Dorsolateral prefrontal cortex (tissue), 118 donors: ENCODE data around the gene HPX. TPM values are rescaled to one million over a fixed set of nuclear protein-coding genes. Genes with fewer than 3 reads are reported as not detected.

Source experiments
- total RNA-seq, 120 experiments: library from RNA; stranded (reverse); gene quantifications; one replicate each; pipeline versions ENCODE4 v1.2.3 to v1.2.4, GENCODE V29; 2022

HPX gene
- total RNA-seq, 120 experiments from 2014 or later, result 0.59 to 18.6 (median 2.3) TPM; not detected in 4

Other genes starting within 250 kb of the HPX start
- not detected for gene OR52W1, start 241.8 kb downstream of the HPX start, total RNA-seq
- gene C11orf42, start 235.4 kb downstream of the HPX start, total RNA-seq, result not detected
- gene FHIP1B, start 206.4 kb downstream of the HPX start, total RNA-seq, result 10 to 100 TPM; 27.8 to 55.6 (median 37.8) TPM
- 1 to 10 TPM in 91 of 120 experiments, under 1 TPM in 29; 0.45 to 3.8 (median 1.4) TPM for gene CNGA4, start 201.9 kb downstream of the HPX start, total RNA-seq
- gene CCKBR, start 181.1 kb downstream of the HPX start, total RNA-seq, result 10 to 100 TPM in 113 of 120 experiments, 1 to 10 TPM in 7; 4.4 to 38.9 (median 18.8) TPM
- gene CAVIN3, start 120.5 kb downstream of the HPX start, total RNA-seq, result 10 to 100 TPM in 4 of 120 experiments, 1 to 10 TPM in 114, under 1 TPM in 2; 0.70 to 16.8 (median 4.3) TPM
- gene SMPD1, start 50.5 kb downstream of the HPX start, total RNA-seq, result 10 to 100 TPM; 37.6 to 97.6 (median 53.8) TPM
- 100 to 1,000 TPM; 235 to 475 (median 368) TPM for gene APBB1, start 21.9 kb downstream of the HPX start, total RNA-seq
- 10 to 100 TPM; 35.0 to 77.7 (median 55.7) TPM for gene TRIM3, start 33.0 kb upstream of the HPX start, total RNA-seq
- gene ARFIP2, start 40.3 kb upstream of the HPX start, total RNA-seq, result 10 to 100 TPM; 36.5 to 66.3 (median 51.4) TPM
- gene TIMM10B, start 40.5 kb upstream of the HPX start, total RNA-seq, result 10 to 100 TPM; 39.2 to 73.5 (median 47.7) TPM
- 10 to 100 TPM; 18.4 to 68.1 (median 34.5) TPM for gene DNHD1, start 56.3 kb upstream of the HPX start, total RNA-seq
- 10 to 100 TPM; 17.7 to 34.3 (median 24.3) TPM for gene RRP8, start 162.6 kb upstream of the HPX start, total RNA-seq
- 100 to 1,000 TPM in 20 of 120 experiments, 10 to 100 TPM in 100; 60.0 to 125 (median 89.3) TPM for gene ILK, start 162.8 kb upstream of the HPX start, total RNA-seq
- gene TAF10, start 171.2 kb upstream of the HPX start, total RNA-seq, result 100 to 1,000 TPM in 3 of 120 experiments, 10 to 100 TPM in 117; 45.6 to 116 (median 75.0) TPM
- 100 to 1,000 TPM in 118 of 120 experiments, 10 to 100 TPM in 2; 89.6 to 219 (median 142) TPM for gene TPP1, start 178.4 kb upstream of the HPX start, total RNA-seq
- gene DCHS1, start 214.8 kb upstream of the HPX start, total RNA-seq, result 10 to 100 TPM in 101 of 120 experiments, 1 to 10 TPM in 19; 6.7 to 24.3 (median 11.9) TPM
- 10 to 100 TPM; 17.2 to 43.4 (median 26.1) TPM for gene MRPL17, start 242.4 kb upstream of the HPX start, total RNA-seq